ENCODE results near the gene YTHDC2.

DNA sequence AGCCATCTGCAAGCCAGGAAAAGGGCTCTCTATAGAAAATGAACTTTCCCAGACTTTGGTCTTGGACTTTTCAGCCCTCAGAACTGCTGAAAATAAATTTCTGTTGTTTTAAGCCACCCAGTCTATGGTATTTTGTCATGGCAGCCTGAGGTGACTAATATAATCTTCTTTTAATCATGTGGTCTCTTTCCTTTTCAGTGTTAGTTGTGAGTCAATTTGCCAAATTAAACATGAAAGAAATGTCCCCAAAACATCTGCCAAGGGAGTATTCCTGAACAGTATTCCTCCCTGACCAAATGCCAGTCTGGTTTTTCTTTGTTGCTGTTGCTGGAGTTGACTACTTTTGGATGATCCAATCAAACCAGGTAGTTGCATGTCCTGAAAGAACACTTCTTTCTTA is 4.7 kb upstream of the YTHDC2 start:
- TF ChIP-seq, protein P1, sequence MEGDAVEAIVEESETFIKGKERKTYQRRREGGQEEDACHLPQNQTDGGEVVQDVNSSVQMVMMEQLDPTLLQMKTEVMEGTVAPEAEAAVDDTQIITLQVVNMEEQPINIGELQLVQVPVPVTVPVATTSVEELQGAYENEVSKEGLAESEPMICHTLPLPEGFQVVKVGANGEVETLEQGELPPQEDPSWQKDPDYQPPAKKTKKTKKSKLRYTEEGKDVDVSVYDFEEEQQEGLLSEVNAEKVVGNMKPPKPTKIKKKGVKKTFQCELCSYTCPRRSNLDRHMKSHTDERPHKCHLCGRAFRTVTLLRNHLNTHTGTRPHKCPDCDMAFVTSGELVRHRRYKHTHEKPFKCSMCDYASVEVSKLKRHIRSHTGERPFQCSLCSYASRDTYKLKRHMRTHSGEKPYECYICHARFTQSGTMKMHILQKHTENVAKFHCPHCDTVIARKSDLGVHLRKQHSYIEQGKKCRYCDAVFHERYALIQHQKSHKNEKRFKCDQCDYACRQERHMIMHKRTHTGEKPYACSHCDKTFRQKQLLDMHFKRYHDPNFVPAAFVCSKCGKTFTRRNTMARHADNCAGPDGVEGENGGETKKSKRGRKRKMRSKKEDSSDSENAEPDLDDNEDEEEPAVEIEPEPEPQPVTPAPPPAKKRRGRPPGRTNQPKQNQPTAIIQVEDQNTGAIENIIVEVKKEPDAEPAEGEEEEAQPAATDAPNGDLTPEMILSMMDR (IDR thresholded peaks at IDR 0.05), result no peak
- no peak for TF ChIP-seq POLR2A (IDR thresholded peaks at IDR 0.05)
